Kidney (tissue), 14 donors: ENCODE results near the gene FZD1. TPM values are rescaled to one million over a fixed set of nuclear protein-coding genes. Genes with fewer than 3 reads are reported as not detected.

ENCODE experiments used
- DNase-seq, 5 donors: peaks; one replicate each; pipeline ENCODE4 v3.0.0-alpha.2; 2013 to 2020
- FAIRE-seq: peaks from 2 replicates; lab custom pipeline; 2012; peaks lifted over from hg19 to GRCh38; lab: Jason Lieb, UNC
- H3K27ac ChIP-seq, 2 donors: one replicate each; pipeline ENCODE4 v1.7.0; 2013; ENCODE audit warnings: low read depth in 2 of 2, low read length in 2 of 2, inconsistent platforms in 1 of 2
- H3K27me3 ChIP-seq: one replicate; pipeline ENCODE4 v1.7.1; 2013; ENCODE audit warnings: low read length, inconsistent platforms; ENCODE audit not compliant: control insufficient read depth, insufficient read depth
- H3K36me3 ChIP-seq, 3 donors: one replicate each; pipeline versions ENCODE4 v1.7.0 to v1.7.1; 2013; ENCODE audit warnings: low read length in 3 of 3, control low read depth in 1 of 3, inconsistent platforms in 1 of 3; ENCODE audit not compliant: insufficient read depth in 3 of 3, control insufficient read depth in 2 of 3
- H3K4me1 ChIP-seq, 3 donors: one replicate each; pipeline versions ENCODE4 v1.7.0 to v1.7.1; 2013; ENCODE audit warnings: low read length in 3 of 3, inconsistent platforms in 1 of 3, low read depth in 1 of 3; ENCODE audit not compliant: control insufficient read depth in 2 of 3, insufficient read depth in 2 of 3
- H3K4me3 ChIP-seq, 3 donors: one replicate each; pipeline versions ENCODE4 v1.7.0 to v1.8.1; 2013; ENCODE audit warnings: low read length in 3 of 3, control low read depth in 1 of 3, inconsistent platforms in 1 of 3
- H3K9ac ChIP-seq, 3 donors: one replicate each; pipeline versions ENCODE4 v1.7.0 to v1.7.1; 2013; ENCODE audit warnings: low read length in 3 of 3, control low read depth in 1 of 3, inconsistent platforms in 1 of 3
- H3K9me3 ChIP-seq, 3 donors: one replicate each; pipeline versions ENCODE4 v1.7.0 to v1.7.1; 2013; ENCODE audit warnings: low read length in 3 of 3, control low read depth in 1 of 3, inconsistent platforms in 1 of 3; ENCODE audit not compliant: control insufficient read depth in 2 of 3, insufficient read depth in 1 of 3
- intact Hi-C: fragments of 100-400 bp; cut with DNase I; formaldehyde crosslinking; loops from one replicate; pipeline ENCODE4 v1.11.1; 2022
- polyA plus RNA-seq: library from polyadenylated mRNA; stranded (reverse); fragments of 350-450 nt; fragmentation: Illumina TruSeq; extraction: RNeasy Lipid Tissue Mini Kit (QIAGEN cat#74804); gene quantifications from one replicate; pipeline ENCODE4 v1.2.3, GENCODE V29; 2014; ENCODE audit warnings: low read depth, low replicate concordance; ENCODE audit not compliant: insufficient read depth
- total RNA-seq: library from RNA; stranded (reverse); fragmentation: NEBNext Ultra II Directional; extraction: Animal tissue kit (Norgen Biotek cat#: 25700); gene quantifications from one replicate; pipeline ENCODE4 v1.2.1, GENCODE V29; 2021
- TF ChIP-seq, protein P1 (sequence below): IDR thresholded peaks from 3 replicates; pipeline ENCODE4 v1.5.1; 2012; ENCODE audit warnings: mild to moderate bottlenecking, moderate library complexity, borderline replicate concordance; ENCODE audit not compliant: insufficient read depth; ENCODE audit errors: extremely low read depth
- donor health status: control.
- donor health status: control.
- donor health status: control.
- donor health status: control.
- donor health status: control.
- donor health status: DM: yes; HTN: yes; CAD: no.
- donor health status: Normal renal cell carcinoma (clear cell type).

The FZD1 gene
- total and polyA plus RNA-seq, 2 donors from 2014 or later: 8.6 to 34.8 TPM

DNA sequence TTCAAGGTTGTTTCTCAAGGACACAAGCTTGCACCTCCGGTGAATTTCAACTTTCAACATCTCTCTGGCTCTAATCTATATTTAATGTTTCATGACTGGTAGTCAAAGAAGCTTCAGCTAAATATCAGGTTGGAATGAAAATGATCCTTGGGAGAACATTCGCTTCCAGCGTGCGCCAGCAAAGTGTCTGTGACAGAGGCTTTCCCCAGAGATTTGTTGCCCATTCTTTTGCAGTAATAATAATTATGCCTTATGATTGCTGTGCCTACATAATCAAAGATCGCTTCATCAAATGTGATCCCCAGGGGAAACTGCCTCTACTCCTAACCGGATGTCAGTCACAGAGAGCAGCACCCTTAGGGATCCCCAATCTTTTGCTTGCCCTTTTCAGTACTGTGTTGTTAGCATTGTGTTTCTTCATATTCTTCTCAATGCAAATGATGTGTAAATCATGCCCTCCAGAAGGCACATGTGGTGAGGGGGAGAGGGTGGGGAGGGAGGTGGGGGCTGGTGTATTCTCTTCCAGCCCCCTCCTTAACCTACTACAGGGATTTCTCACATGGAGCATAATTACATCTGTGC lies 30.5 kb downstream of the FZD1 start:
- TF ChIP-seq, protein P1, sequence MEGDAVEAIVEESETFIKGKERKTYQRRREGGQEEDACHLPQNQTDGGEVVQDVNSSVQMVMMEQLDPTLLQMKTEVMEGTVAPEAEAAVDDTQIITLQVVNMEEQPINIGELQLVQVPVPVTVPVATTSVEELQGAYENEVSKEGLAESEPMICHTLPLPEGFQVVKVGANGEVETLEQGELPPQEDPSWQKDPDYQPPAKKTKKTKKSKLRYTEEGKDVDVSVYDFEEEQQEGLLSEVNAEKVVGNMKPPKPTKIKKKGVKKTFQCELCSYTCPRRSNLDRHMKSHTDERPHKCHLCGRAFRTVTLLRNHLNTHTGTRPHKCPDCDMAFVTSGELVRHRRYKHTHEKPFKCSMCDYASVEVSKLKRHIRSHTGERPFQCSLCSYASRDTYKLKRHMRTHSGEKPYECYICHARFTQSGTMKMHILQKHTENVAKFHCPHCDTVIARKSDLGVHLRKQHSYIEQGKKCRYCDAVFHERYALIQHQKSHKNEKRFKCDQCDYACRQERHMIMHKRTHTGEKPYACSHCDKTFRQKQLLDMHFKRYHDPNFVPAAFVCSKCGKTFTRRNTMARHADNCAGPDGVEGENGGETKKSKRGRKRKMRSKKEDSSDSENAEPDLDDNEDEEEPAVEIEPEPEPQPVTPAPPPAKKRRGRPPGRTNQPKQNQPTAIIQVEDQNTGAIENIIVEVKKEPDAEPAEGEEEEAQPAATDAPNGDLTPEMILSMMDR: no peak
- H3K27me3 ChIP-seq: no peaks in the 10 kb centered on the region
- intact Hi-C loops: no loop called here

DNA sequence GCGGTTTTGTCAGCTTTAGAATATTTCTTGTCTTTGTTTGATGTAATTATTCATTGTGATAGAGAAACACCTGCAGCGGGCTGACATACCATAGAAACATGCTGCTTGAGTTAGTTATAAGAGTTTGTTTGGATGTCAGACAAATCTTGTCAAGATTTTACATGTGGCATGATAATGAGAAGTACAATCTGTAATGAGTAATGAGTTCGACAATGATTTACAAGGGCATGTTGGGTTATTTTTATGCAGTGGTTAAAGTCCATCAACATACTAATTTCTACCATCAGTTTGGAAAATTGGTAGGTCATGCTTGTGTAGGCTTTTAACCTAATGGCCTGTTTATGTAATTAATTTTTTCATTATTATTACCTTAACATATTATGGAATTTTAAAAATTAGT lies 31.3 kb downstream of the FZD1 start:
- TF ChIP-seq, protein P1: no peak
- intact Hi-C loops: no loop called here

More for the DNA sequence above, 30.5 kb downstream of the FZD1 start:
- H3K4me3 ChIP-seq: no peak overlapping the region
- H3K36me3 ChIP-seq: no peaks in the 10 kb centered on the region
- peaks cover 0 to 3% (median 0%) of the 10 kb centered on the region in 3 donors for H3K9me3 ChIP-seq
- no peak for DNase-seq
- FAIRE-seq: no peak
- peak overlapping the region in 1 of 2 donors; percentile 8 for H3K27ac ChIP-seq
- peaks cover 0 to 10% (median 2%) of the 10 kb centered on the region in 3 donors for H3K4me1 ChIP-seq
- no peak overlapping the region for H3K9ac ChIP-seq

DNA sequence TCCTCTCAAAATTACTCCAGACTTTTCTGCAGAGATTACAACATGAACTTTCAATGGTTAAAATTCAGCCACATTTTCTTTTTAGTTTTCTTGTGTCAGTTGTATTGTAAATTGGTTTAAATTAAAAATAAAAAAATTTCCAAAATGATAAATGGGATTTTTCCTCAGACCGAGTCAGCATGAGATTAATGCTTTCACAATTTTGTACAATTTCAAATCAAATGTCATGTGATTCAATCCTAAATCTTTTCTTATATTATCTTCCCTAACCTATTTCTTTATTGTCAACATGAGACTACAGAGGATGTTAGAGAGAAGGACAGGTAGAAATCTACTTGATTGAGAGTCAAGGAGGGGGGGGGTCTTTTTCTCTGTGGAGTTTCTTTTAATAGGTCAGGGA lies 33.7 kb downstream of the FZD1 start:
- H3K36me3 ChIP-seq: no peaks in the 10 kb centered on the region
- no peak overlapping the region for H3K9ac ChIP-seq
- no peak for DNase-seq
- H3K9me3 ChIP-seq: peaks cover 0 to 3% (median 0%) of the 10 kb centered on the region in 3 donors
- H3K4me3 ChIP-seq: peak overlapping the region in 1 of 3 donors; percentile 22
- H3K4me1 ChIP-seq: peaks cover 0 to 8% (median 2%) of the 10 kb centered on the region in 3 donors
- FAIRE-seq: no peak
- no peak overlapping the region for H3K27ac ChIP-seq
- TF ChIP-seq, protein P1: no peak
- no peaks in the 10 kb centered on the region for H3K27me3 ChIP-seq
- intact Hi-C loops: no loop called here

More for the DNA sequence above, 31.3 kb downstream of the FZD1 start:
- peak in 1 of 5 donors; percentile 31 for DNase-seq
- H3K27me3 ChIP-seq: no peaks in the 10 kb centered on the region
- H3K9ac ChIP-seq: no peak overlapping the region
- H3K27ac ChIP-seq: peak overlapping the region; percentile 8 to 61
- H3K9me3 ChIP-seq: peaks cover 0 to 3% (median 0%) of the 10 kb centered on the region in 3 donors
- H3K4me1 ChIP-seq: peaks cover 0 to 10% (median 2%) of the 10 kb centered on the region in 3 donors
- H3K4me3 ChIP-seq: peak overlapping the region in 1 of 3 donors; percentile 9
- no peaks in the 10 kb centered on the region for H3K36me3 ChIP-seq
- peak; percentile 54 for FAIRE-seq
